ENCODE results near the gene KLF17.

KLF17 gene

DNA sequence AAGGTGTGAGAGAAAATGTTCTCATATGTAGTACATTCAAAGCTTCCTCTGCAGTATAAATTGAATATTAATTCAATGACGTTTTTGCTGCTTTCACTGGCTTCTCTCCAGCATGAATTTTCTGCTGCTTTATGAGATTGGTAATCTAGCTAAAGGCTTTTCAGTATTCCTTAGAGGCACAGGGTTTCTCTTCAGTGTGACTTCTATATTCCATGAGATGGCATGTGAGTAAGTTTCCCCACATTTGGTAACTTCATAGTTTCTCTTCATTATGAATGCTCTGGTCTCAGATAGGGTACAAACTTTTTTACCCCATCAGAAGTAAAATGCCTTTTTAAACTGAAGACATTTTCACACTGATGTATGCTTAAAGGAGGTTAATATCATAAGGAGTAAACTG is 33.2 kb downstream of the KLF17 start:
- DNase-seq (ENCODE audit: low spot score), result no peak

GRCh38 chr1:44152692-44153091 is 34.1 kb downstream of the KLF17 start:
- no peak for DNase-seq (ENCODE audit: low spot score)

GRCh38 chr1:44154049-44154448 is 35.4 kb downstream of the KLF17 start:
- DNase-seq (ENCODE audit: low spot score), result peak; percentile 16

DNA sequence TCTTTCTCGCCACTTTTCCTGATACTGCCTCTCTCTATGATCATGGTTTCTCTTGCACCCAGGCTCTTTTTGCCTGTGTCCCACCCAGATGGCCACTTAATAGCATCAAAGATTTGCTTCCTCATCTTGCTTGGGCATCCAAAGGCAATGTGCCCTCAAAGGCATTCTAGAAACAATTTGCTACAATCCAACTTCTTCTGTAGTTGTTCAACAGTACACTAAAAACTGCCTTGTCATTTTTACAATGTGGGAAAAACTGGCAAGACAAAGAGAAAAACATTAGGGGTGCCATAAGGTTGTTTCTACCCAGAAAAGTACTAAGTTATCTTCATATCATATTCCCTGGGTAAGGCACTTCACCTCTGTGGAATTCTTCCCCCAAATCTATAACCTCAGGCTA is 39.3 kb downstream of the KLF17 start:
- no peak for DNase-seq (ENCODE audit: low spot score)

- no peak for DNase-seq (ENCODE audit: low spot score)
Observed at GRCh38 chr1:44158871-44159270, 40.2 kb downstream of the KLF17 start.

- DNase-seq (ENCODE audit: low spot score), result no peak
Observed at GRCh38 chr1:44161546-44161945, 42.9 kb downstream of the KLF17 start.

- DNase-seq (ENCODE audit: low spot score), result no peak
Observed at GRCh38 chr1:44168520-44169098, 50.0 kb downstream of the KLF17 start.

DNA sequence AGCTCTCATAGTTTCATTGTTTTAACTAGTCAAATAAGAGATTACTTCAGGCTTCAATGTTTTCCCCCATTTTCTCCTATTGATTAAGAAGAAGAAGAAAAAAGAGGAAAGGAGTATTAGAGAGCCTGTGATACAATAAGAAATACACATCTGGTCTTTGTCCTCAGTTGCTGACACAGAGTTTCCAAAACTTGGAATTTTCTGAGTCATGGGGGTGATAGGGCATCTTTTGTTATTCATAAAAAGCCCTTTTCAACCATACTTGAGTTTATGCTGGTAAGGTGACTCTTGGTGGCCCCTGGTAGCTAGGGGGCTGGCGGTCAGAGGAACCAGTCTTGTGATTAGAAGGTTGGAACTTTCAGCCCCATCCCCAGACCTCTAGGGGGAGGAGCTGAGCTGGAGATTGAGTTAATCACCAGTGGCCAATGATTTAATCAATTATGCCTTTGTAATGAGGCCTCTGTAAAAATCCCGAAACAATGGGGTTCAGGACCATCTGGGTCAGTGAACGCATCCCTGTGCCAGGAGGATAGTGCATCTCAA is 51.7 kb downstream of the KLF17 start:
- no peak for DNase-seq (ENCODE audit: low spot score)

GRCh38 chr1:44174630-44175029 is 56.0 kb downstream of the KLF17 start:
- no peak for DNase-seq (ENCODE audit: low spot score)

Small RNA genes lying within 50 kb of the gene (small RNA-seq; reads per million reads assigned to genes)
- 0 reads per million in 2 experiments for gene AL035417.1
- gene OOSP1P1, result 0 reads per million in 2 experiments
- 0 reads per million in 2 experiments for gene RF00019
- 0 to 0.04 reads per million in 2 experiments for gene RN7SL479P
